H9 (cell line): ENCODE data around the gene DCDC1. TPM values are rescaled to one million over a fixed set of nuclear protein-coding genes. Genes with fewer than 3 reads are reported as not detected.

Experiments
- DNase-seq: peaks from one replicate; pipeline ENCODE4 v3.0.0-alpha.2; 2017
- H2AFZ ChIP-seq: one replicate; pipeline ENCODE4 v1.6.1; 2013; ENCODE audit warnings: mild to moderate bottlenecking, low read length, control low read depth, moderate library complexity
- H2AK5ac ChIP-seq: 2 replicates; pipeline ENCODE4 v1.6.1; 2013; ENCODE audit warnings: low read length, control low read depth, mixed read lengths; ENCODE audit not compliant: insufficient read length
- H2BK120ac ChIP-seq: one replicate; pipeline ENCODE4 v1.6.1; 2013; ENCODE audit warnings: low read depth, mild to moderate bottlenecking, low read length, control low read depth, inconsistent platforms; ENCODE audit not compliant: poor library complexity, severe bottlenecking
- H2BK12ac ChIP-seq: 2 replicates; pipeline ENCODE4 v1.6.1; 2013; ENCODE audit warnings: low read length, control low read depth, mixed read lengths, low read depth; ENCODE audit not compliant: insufficient read length
- H2BK15ac ChIP-seq: 2 replicates; pipeline ENCODE4 v1.6.1; 2013; ENCODE audit warnings: low read depth, low read length, control low read depth
- H2BK20ac ChIP-seq: one replicate; pipeline ENCODE4 v1.6.1; 2013; ENCODE audit warnings: low read depth, mild to moderate bottlenecking, low read length, control low read depth, inconsistent platforms; ENCODE audit not compliant: poor library complexity, severe bottlenecking
- H2BK5ac ChIP-seq: 2 replicates; pipeline ENCODE4 v1.6.1; 2013; ENCODE audit warnings: low read length, control low read depth, mixed read lengths; ENCODE audit not compliant: insufficient read length
- H3K14ac ChIP-seq: 2 replicates; pipeline ENCODE4 v1.6.1; 2013; ENCODE audit warnings: low read length, control low read depth; ENCODE audit not compliant: insufficient read depth
- H3K18ac ChIP-seq: 2 replicates; pipeline ENCODE4 v1.6.1; 2013; ENCODE audit warnings: low read depth, mild to moderate bottlenecking, mixed read lengths, low read length, control low read depth; ENCODE audit not compliant: insufficient read length
- H3K23ac ChIP-seq: 2 replicates; pipeline ENCODE4 v1.6.1; 2013; ENCODE audit warnings: low read length, control low read depth, mixed read lengths, low read depth; ENCODE audit not compliant: insufficient read length
- H3K23me2 ChIP-seq: 2 replicates; pipeline ENCODE4 v1.6.1; 2013; ENCODE audit warnings: low read depth, mild to moderate bottlenecking, mixed read lengths, low read length, control low read depth; ENCODE audit not compliant: insufficient read length, poor library complexity, severe bottlenecking
- H3K27ac ChIP-seq: 2 replicates; pipeline ENCODE4 v1.5.1; 2013; ENCODE audit warnings: low read length, control low read depth, mixed read lengths, low read depth; ENCODE audit not compliant: insufficient read length
- H3K27me3 ChIP-seq: 2 replicates; pipeline ENCODE4 v1.6.1; 2013; ENCODE audit warnings: low read length, control low read depth, inconsistent platforms; ENCODE audit not compliant: insufficient read depth
- H3K4ac ChIP-seq: 2 replicates; pipeline ENCODE4 v1.6.1; 2013; ENCODE audit warnings: low read depth, mild to moderate bottlenecking, control low read depth, inconsistent platforms, low read length, moderate library complexity
- H3K4me1 ChIP-seq: 2 replicates; pipeline ENCODE4 v1.6.1; 2013; ENCODE audit warnings: low read length, control low read depth, inconsistent platforms; ENCODE audit not compliant: insufficient read depth
- H3K4me2 ChIP-seq: 2 replicates; pipeline ENCODE4 v1.6.1; 2013; ENCODE audit warnings: low read length, control low read depth, mixed read lengths; ENCODE audit not compliant: insufficient read length, insufficient read depth
- H3K56ac ChIP-seq: 2 replicates; pipeline ENCODE4 v1.6.1; 2013; ENCODE audit warnings: low read depth, mild to moderate bottlenecking, mixed read lengths, low read length, control low read depth; ENCODE audit not compliant: insufficient read length
- H3K79me1 ChIP-seq: 2 replicates; pipeline ENCODE4 v1.6.1; 2013; ENCODE audit warnings: low read depth, mild to moderate bottlenecking, moderate library complexity, low read length, control low read depth, inconsistent platforms; ENCODE audit not compliant: insufficient read depth, poor library complexity, severe bottlenecking
- H3K79me2 ChIP-seq: 2 replicates; pipeline ENCODE4 v1.6.1; 2013; ENCODE audit warnings: low read length, control low read depth, inconsistent platforms; ENCODE audit not compliant: insufficient read depth
- H3K9ac ChIP-seq: 2 replicates; pipeline ENCODE4 v1.6.1; 2013; ENCODE audit warnings: low read length, control low read depth, mixed read lengths; ENCODE audit not compliant: insufficient read length; ENCODE audit errors: extremely low read depth
- H3K9me3 ChIP-seq: one replicate; pipeline ENCODE4 v1.6.1; 2013; ENCODE audit warnings: low read depth, low read length, inconsistent platforms; ENCODE audit not compliant: control insufficient read depth
- H3T11ph ChIP-seq: one replicate; pipeline ENCODE4 v1.6.1; 2013; ENCODE audit warnings: mild to moderate bottlenecking, low read length, control low read depth, inconsistent platforms
- H4K20me1 ChIP-seq: one replicate; pipeline ENCODE4 v1.6.1; 2013; ENCODE audit not compliant: control insufficient read depth, insufficient read length, insufficient read depth
- H4K5ac ChIP-seq: 2 replicates; pipeline ENCODE4 v1.6.1; 2013; ENCODE audit warnings: low read depth, mild to moderate bottlenecking, mixed read lengths, low read length, control low read depth; ENCODE audit not compliant: insufficient read length
- H4K8ac ChIP-seq: replicated peaks from 2 replicates; pipeline ENCODE4 v1.6.1; 2013; ENCODE audit warnings: low read length, control low read depth, mixed read lengths, low read depth; ENCODE audit not compliant: insufficient read length
- H4K91ac ChIP-seq: 2 replicates; pipeline ENCODE4 v1.6.1; 2013; ENCODE audit warnings: low read depth, mild to moderate bottlenecking, moderate library complexity, mixed read lengths, low read length, control low read depth; ENCODE audit not compliant: insufficient read length
- H3K27ac Mint-ChIP-seq, 3 experiments: 2 replicates in 2 of 3; 3 replicates in 1 of 3; pipeline ENCODE4 v1.8.0; 2020 to 2021; ENCODE audit warnings: mixed read lengths in 3 of 3, mild to moderate bottlenecking in 1 of 3, moderate library complexity in 1 of 3
- H3K27me3 Mint-ChIP-seq: 2 replicates; pipeline ENCODE4 v1.8.0; 2021; ENCODE audit warnings: low read depth, mild to moderate bottlenecking, moderate library complexity, mixed read lengths
- H3K36me3 Mint-ChIP-seq, 3 experiments: 2 replicates in 2 of 3; 3 replicates in 1 of 3; pipeline ENCODE4 v1.8.0; 2020 to 2021; ENCODE audit warnings: low read depth in 3 of 3, mixed read lengths in 3 of 3; ENCODE audit not compliant: insufficient read depth in 1 of 3
- H3K4me1 Mint-ChIP-seq, 2 experiments: 2 replicates each; pipeline ENCODE4 v1.8.0; 2020; ENCODE audit warnings: mixed read lengths in 2 of 2
- H3K4me3 Mint-ChIP-seq, 2 experiments: 2 replicates in 1 of 2; 3 replicates in 1 of 2; pipeline ENCODE4 v1.8.0; 2020 to 2021; ENCODE audit warnings: mild to moderate bottlenecking in 2 of 2, mixed read lengths in 2 of 2, moderate library complexity in 1 of 2
- H3K9me3 Mint-ChIP-seq, 2 experiments: 2 replicates in 1 of 2; 3 replicates in 1 of 2; pipeline ENCODE4 v1.8.0; 2020; ENCODE audit warnings: mild to moderate bottlenecking in 2 of 2, mixed read lengths in 2 of 2, moderate library complexity in 1 of 2
- CTCF ChIP-seq: fragments of 200-600 bp; sonication (generic); conservative IDR thresholded peaks from 3 replicates; pipeline ENCODE4 v1.8.0; 2021; ENCODE audit warnings: antibody characterized with exemption, mild to moderate bottlenecking
- WGBS: extraction: QIAGEN DNeasy Blood & Tissue Kit; methylation state at CpG from one replicate; pipeline ENCODE4 v1.1.7; 2013; ENCODE audit warnings: missing lambda C conversion rate, low lambda C conversion rate, mixed read lengths; ENCODE audit not compliant: insufficient read length; ENCODE audit errors: extremely low coverage; 5-methylcytosine and 5-hydroxymethylcytosine counted together
- total RNA-seq: library from RNA; stranded (reverse); gene quantifications from 2 replicates; pipeline ENCODE4 v1.2.1, GENCODE V29; 2021

Gene DCDC1
- total RNA-seq, 1 experiment from 2014 or later: 0.09 TPM

GRCh38 chr11:31327417-31327816, 42.1 kb downstream of the DCDC1 start:
- Mint-ChIP-seq H3K9me3 (peaks cover 10 to 12% of the 10 kb centered on the region in 2 experiments; a peak in 4 of 5 replicates), H3K27me3 (no peaks in the 10 kb centered on the region; the same call in none of the 2 replicates), H3K36me3 (peaks cover 0 to under 1% (median 0%) of the 10 kb centered on the region in 3 experiments; a peak in 4 of 7 replicates), H3K27ac (no peak overlapping the region; a peak in 1 of 7 replicates), H3K4me1 (no peaks in the 10 kb centered on the region), H3K4me3 (no peak overlapping the region)
- Histone ChIP-seq H3K14ac (no peak overlapping the region), H2BK12ac (no peak overlapping the region), H3K4me1 (no peaks in the 10 kb centered on the region), H2BK5ac (no peak overlapping the region), H3K18ac (no peak overlapping the region), H3K27me3 (no peaks in the 10 kb centered on the region), H3K79me2 (no peaks in the 10 kb centered on the region), H3K27ac (no peak overlapping the region), H2AK5ac (no peak overlapping the region), H4K8ac (no peak overlapping the region), H3K23ac (no peak overlapping the region), H3T11ph (no peak overlapping the region), H2BK20ac (no peak overlapping the region), H3K4ac (no peak overlapping the region), H4K5ac (no peak overlapping the region), H3K9me3 (no peaks in the 10 kb centered on the region), H3K23me2 (no peaks in the 10 kb centered on the region), H4K91ac (no peak overlapping the region), H3K9ac (no peak overlapping the region), H2BK15ac (no peak overlapping the region), H3K56ac (no peak overlapping the region), H2BK120ac (no peak overlapping the region), H2AFZ (no peak overlapping the region), H4K20me1 (no peaks in the 10 kb centered on the region), H3K4me2 (no peak overlapping the region), H3K79me1 (no peaks in the 10 kb centered on the region)
- no peak for DNase-seq
- TF ChIP-seq CTCF: no peak
- whole genome bisulfite sequencing: no CpG with 5 or more reads among the region's 3 CpGs
